ENCODE measurements around the gene NOS1AP.
A peak's percentile ranks its signal among the peaks of the same experiment; 100 is the strongest.

NOS1AP gene

DNA sequence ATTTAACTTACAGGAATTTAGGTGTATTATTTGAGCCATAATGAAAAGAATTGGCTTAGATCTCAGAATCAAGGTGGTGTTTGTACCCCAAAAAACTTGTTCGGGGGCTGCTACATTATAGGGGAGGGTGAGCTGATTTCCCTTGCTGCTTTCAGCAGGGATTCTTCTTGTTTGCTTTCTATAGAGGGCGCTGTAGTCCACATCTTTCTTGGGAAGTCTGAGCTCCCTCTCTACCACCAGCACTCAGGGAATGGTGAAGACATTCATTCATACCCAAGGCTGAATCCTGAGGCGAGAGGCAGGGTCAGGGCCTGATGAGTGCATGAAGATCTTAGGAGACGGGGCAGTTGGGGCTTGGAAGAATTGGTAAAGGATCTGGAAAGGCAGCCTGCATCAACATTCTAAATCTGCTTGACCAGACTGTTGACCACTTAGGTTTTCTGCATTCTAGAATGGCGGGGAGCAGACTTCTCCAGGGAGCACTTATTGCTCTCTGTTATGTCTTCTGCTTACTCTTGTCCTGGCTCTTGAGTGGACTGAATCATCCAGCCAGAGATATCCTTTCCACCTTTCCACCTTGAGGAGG is 288.3 kb downstream of the NOS1AP start:
- 83% methylated on average over 3 of the region's 5 CpGs for WGBS
- H3K4me3 ChIP-seq (ENCODE audit: insufficient read depth in 1 of 2, low read depth in 1 of 2, low read length in 2 of 2) = no peak overlapping the region
- peak; percentile 29 for DNase-seq
- no peak overlapping the region for H2BK15ac ChIP-seq (ENCODE audit: low read depth, poor library complexity, severe bottlenecking)
- H3K79me1 ChIP-seq (replicated peaks; ENCODE audit: low read length, poor library complexity, severe bottlenecking) = no peaks in the 10 kb centered on the region
- peaks cover 0 to 10% of the 10 kb centered on the region in 2 experiments for H3K36me3 ChIP-seq (ENCODE audit: control insufficient read depth in 1 of 2, insufficient read depth in 2 of 2, low read depth in 1 of 2, low read length in 2 of 2)
- H3K14ac ChIP-seq (ENCODE audit: low read length in 2 of 2) = no peak overlapping the region
- H4K91ac ChIP-seq (ENCODE audit: low read length) = no peak overlapping the region
- no peak overlapping the region for H2BK120ac ChIP-seq (ENCODE audit: low read depth, low read length)
- H3K9me3 ChIP-seq (ENCODE audit: control insufficient read depth, low read length) = no peaks in the 10 kb centered on the region
- H3K4me1 ChIP-seq (ENCODE audit: control insufficient read depth, insufficient read depth, low read depth, low read length) = peaks cover 7% of the 10 kb centered on the region
- H3K4ac ChIP-seq (ENCODE audit: low read depth in 1 of 2, low read length in 2 of 2) = no peak overlapping the region
- no peak overlapping the region for H4K8ac ChIP-seq (ENCODE audit: low read length)
- no peak overlapping the region for H3K23ac ChIP-seq (ENCODE audit: low read length in 2 of 2)
- no peak overlapping the region for H3K4me2 ChIP-seq (ENCODE audit: low read length, poor library complexity, severe bottlenecking)
- H3K27me3 ChIP-seq (ENCODE audit: control insufficient read depth in 1 of 2, insufficient read depth in 1 of 2, low read length in 2 of 2) = peaks cover 0 to 23% of the 10 kb centered on the region in 2 experiments
- no peak overlapping the region for H3K18ac ChIP-seq (ENCODE audit: low read depth in 1 of 2, low read length in 2 of 2)
- H2BK5ac ChIP-seq (ENCODE audit: low read depth, low read length, poor library complexity, severe bottlenecking) = no peak overlapping the region
- no peak overlapping the region for H2AFZ ChIP-seq (ENCODE audit: low read depth, low read length)
- H2AK5ac ChIP-seq (ENCODE audit: low read length, severe bottlenecking) = no peak overlapping the region
- H3K27ac ChIP-seq (ENCODE audit: low read length, poor library complexity, severe bottlenecking) = no peak overlapping the region
- H3K9ac ChIP-seq (ENCODE audit: low read length) = no peak overlapping the region
- H2BK12ac ChIP-seq (ENCODE audit: low read length in 2 of 2) = no peak overlapping the region

GRCh38 chr1:162358928-162359327 is 289.4 kb downstream of the NOS1AP start:
- DNase-seq = no peak
- Histone ChIP-seq H2BK5ac (ENCODE audit: low read depth, low read length, poor library complexity, severe bottlenecking) (no peak overlapping the region), H3K4me3 (ENCODE audit: insufficient read depth in 1 of 2, low read depth in 1 of 2, low read length in 2 of 2) (no peak overlapping the region), H3K14ac (ENCODE audit: low read length in 2 of 2) (no peak overlapping the region), H3K18ac (ENCODE audit: low read depth in 1 of 2, low read length in 2 of 2) (no peak overlapping the region), H3K4me2 (ENCODE audit: low read length, poor library complexity, severe bottlenecking) (no peak overlapping the region), H2AFZ (ENCODE audit: low read depth, low read length) (no peak overlapping the region), H3K27ac (ENCODE audit: low read length, poor library complexity, severe bottlenecking) (no peak overlapping the region), H3K4ac (ENCODE audit: low read depth in 1 of 2, low read length in 2 of 2) (no peak overlapping the region), H2BK12ac (ENCODE audit: low read length in 2 of 2) (no peak overlapping the region), H2BK15ac (ENCODE audit: low read depth, poor library complexity, severe bottlenecking) (no peak overlapping the region), H2BK120ac (ENCODE audit: low read depth, low read length) (no peak overlapping the region), H3K79me1 (replicated peaks; ENCODE audit: low read length, poor library complexity, severe bottlenecking) (no peaks in the 10 kb centered on the region), H3K27me3 (ENCODE audit: control insufficient read depth in 1 of 2, insufficient read depth in 1 of 2, low read length in 2 of 2) (peaks cover 0 to 28% of the 10 kb centered on the region in 2 experiments), H2AK5ac (ENCODE audit: low read length, severe bottlenecking) (no peak overlapping the region), H4K91ac (ENCODE audit: low read length) (no peak overlapping the region), H4K8ac (ENCODE audit: low read length) (no peak overlapping the region), H3K4me1 (ENCODE audit: control insufficient read depth, insufficient read depth, low read depth, low read length) (peaks cover 6% of the 10 kb centered on the region), H3K23ac (ENCODE audit: low read length in 2 of 2) (no peak overlapping the region), H3K9me3 (ENCODE audit: control insufficient read depth, low read length) (no peaks in the 10 kb centered on the region), H3K36me3 (ENCODE audit: control insufficient read depth in 1 of 2, insufficient read depth in 2 of 2, low read depth in 1 of 2, low read length in 2 of 2) (peaks cover 0 to 10% of the 10 kb centered on the region in 2 experiments), H3K9ac (ENCODE audit: low read length) (no peak overlapping the region)
- no CpG with 5 or more reads among the region's 1 CpG for WGBS

GRCh38 chr1:162359523-162360236 is 290.2 kb downstream of the NOS1AP start:
- Histone ChIP-seq H2BK15ac (ENCODE audit: low read depth, poor library complexity, severe bottlenecking) (no peak overlapping the region), H3K36me3 (ENCODE audit: control insufficient read depth in 1 of 2, insufficient read depth in 2 of 2, low read depth in 1 of 2, low read length in 2 of 2) (peaks cover 0 to 10% of the 10 kb centered on the region in 2 experiments), H3K14ac (ENCODE audit: low read length in 2 of 2) (no peak overlapping the region), H2AK5ac (ENCODE audit: low read length, severe bottlenecking) (no peak overlapping the region), H3K4me3 (ENCODE audit: insufficient read depth in 1 of 2, low read depth in 1 of 2, low read length in 2 of 2) (no peak overlapping the region), H3K23ac (ENCODE audit: low read length in 2 of 2) (no peak overlapping the region), H3K27me3 (ENCODE audit: control insufficient read depth in 1 of 2, insufficient read depth in 1 of 2, low read length in 2 of 2) (peaks cover 0 to 24% of the 10 kb centered on the region in 2 experiments), H2BK120ac (ENCODE audit: low read depth, low read length) (no peak overlapping the region), H3K9me3 (ENCODE audit: control insufficient read depth, low read length) (no peaks in the 10 kb centered on the region), H2AFZ (ENCODE audit: low read depth, low read length) (no peak overlapping the region), H3K18ac (ENCODE audit: low read depth in 1 of 2, low read length in 2 of 2) (no peak overlapping the region), H2BK12ac (ENCODE audit: low read length in 2 of 2) (no peak overlapping the region), H2BK5ac (ENCODE audit: low read depth, low read length, poor library complexity, severe bottlenecking) (no peak overlapping the region), H4K91ac (ENCODE audit: low read length) (no peak overlapping the region), H3K4me2 (ENCODE audit: low read length, poor library complexity, severe bottlenecking) (no peak overlapping the region), H4K8ac (ENCODE audit: low read length) (no peak overlapping the region), H3K9ac (ENCODE audit: low read length) (no peak overlapping the region), H3K4me1 (ENCODE audit: control insufficient read depth, insufficient read depth, low read depth, low read length) (peaks cover 6% of the 10 kb centered on the region), H3K79me1 (replicated peaks; ENCODE audit: low read length, poor library complexity, severe bottlenecking) (no peaks in the 10 kb centered on the region), H3K4ac (ENCODE audit: low read depth in 1 of 2, low read length in 2 of 2) (no peak overlapping the region), H3K27ac (ENCODE audit: low read length, poor library complexity, severe bottlenecking) (no peak overlapping the region)
- WGBS = 85% methylated on average over 9 of the region's 10 CpGs
- DNase-seq = no peak

- Histone ChIP-seq H3K9ac (ENCODE audit: low read length) (no peak overlapping the region), H2AK5ac (ENCODE audit: low read length, severe bottlenecking) (no peak overlapping the region), H3K79me1 (replicated peaks; ENCODE audit: low read length, poor library complexity, severe bottlenecking) (no peaks in the 10 kb centered on the region), H2BK12ac (ENCODE audit: low read length in 2 of 2) (no peak overlapping the region), H3K27ac (ENCODE audit: low read length, poor library complexity, severe bottlenecking) (no peak overlapping the region), H4K8ac (ENCODE audit: low read length) (no peak overlapping the region), H3K14ac (ENCODE audit: low read length in 2 of 2) (no peak overlapping the region), H3K4me2 (ENCODE audit: low read length, poor library complexity, severe bottlenecking) (no peak overlapping the region), H3K23ac (ENCODE audit: low read length in 2 of 2) (no peak overlapping the region), H3K36me3 (ENCODE audit: control insufficient read depth in 1 of 2, insufficient read depth in 2 of 2, low read depth in 1 of 2, low read length in 2 of 2) (peaks cover 0 to 10% of the 10 kb centered on the region in 2 experiments), H2BK120ac (ENCODE audit: low read depth, low read length) (no peak overlapping the region), H4K91ac (ENCODE audit: low read length) (no peak overlapping the region), H2AFZ (ENCODE audit: low read depth, low read length) (no peak overlapping the region), H2BK5ac (ENCODE audit: low read depth, low read length, poor library complexity, severe bottlenecking) (no peak overlapping the region), H3K4me3 (ENCODE audit: insufficient read depth in 1 of 2, low read depth in 1 of 2, low read length in 2 of 2) (no peak overlapping the region), H3K4me1 (ENCODE audit: control insufficient read depth, insufficient read depth, low read depth, low read length) (peaks cover 9% of the 10 kb centered on the region), H3K18ac (ENCODE audit: low read depth in 1 of 2, low read length in 2 of 2) (no peak overlapping the region), H3K27me3 (ENCODE audit: control insufficient read depth in 1 of 2, insufficient read depth in 1 of 2, low read length in 2 of 2) (peaks cover 0 to 24% of the 10 kb centered on the region in 2 experiments), H2BK15ac (ENCODE audit: low read depth, poor library complexity, severe bottlenecking) (no peak overlapping the region), H3K9me3 (ENCODE audit: control insufficient read depth, low read length) (no peaks in the 10 kb centered on the region), H3K4ac (ENCODE audit: low read depth in 1 of 2, low read length in 2 of 2) (no peak overlapping the region)
- WGBS = 98% methylated on average over 10 of the region's 10 CpGs
- DNase-seq = no peak
Observed at GRCh38 chr1:162360237-162360873, 290.9 kb downstream of the NOS1AP start.
